KMS-11 (cell line): ENCODE measurements around the gene WBP11.
A peak's percentile ranks its signal among the peaks of the same experiment; 100 is the strongest.

Experiments
- H2AFZ ChIP-seq: fragments of 200-600 bp; sonication (generic); 2 replicates; pipeline ENCODE4 v1.6.1; 2016; ENCODE audit warnings: antibody characterized with exemption, mixed run types, low read depth
- H3K27ac ChIP-seq: fragments of 200-600 bp; sonication (generic); 2 replicates; pipeline ENCODE4 v1.6.1; 2016; ENCODE audit warnings: mild to moderate bottlenecking, mixed run types
- H3K27me3 ChIP-seq: fragments of 200-600 bp; sonication (generic); 2 replicates; pipeline ENCODE4 v1.6.1; 2017; ENCODE audit warnings: mild to moderate bottlenecking, low read depth, mixed run types, moderate library complexity; ENCODE audit not compliant: insufficient read depth
- H3K36me3 ChIP-seq: fragments of 200-600 bp; sonication (generic); 2 replicates; pipeline ENCODE4 v1.6.1; 2017; ENCODE audit warnings: mild to moderate bottlenecking, mixed run types; ENCODE audit not compliant: insufficient read depth
- H3K4me1 ChIP-seq: fragments of 200-600 bp; sonication (generic); 2 replicates; pipeline ENCODE4 v1.6.1; 2016; ENCODE audit warnings: mild to moderate bottlenecking, low read depth, mixed run types; ENCODE audit not compliant: poor library complexity, severe bottlenecking
- H3K4me2 ChIP-seq: fragments of 200-600 bp; sonication (generic); 2 replicates; pipeline ENCODE4 v1.7.0; 2016; ENCODE audit warnings: mild to moderate bottlenecking, mixed run types
- H3K4me3 ChIP-seq: fragments of 200-600 bp; sonication (generic); IDR thresholded peaks from 2 replicates; pipeline ENCODE4 v1.6.1; 2017; ENCODE audit warnings: low read depth, low read length, mixed read lengths; ENCODE audit not compliant: insufficient read depth
- H3K79me2 ChIP-seq: fragments of 200-600 bp; sonication (generic); 2 replicates; pipeline ENCODE4 v1.6.1; 2016; ENCODE audit warnings: low read depth, mixed run types; ENCODE audit not compliant: insufficient read depth
- H3K9ac ChIP-seq: fragments of 200-600 bp; sonication (generic); 2 replicates; pipeline ENCODE4 v1.6.1; 2016; ENCODE audit warnings: mild to moderate bottlenecking, mixed run types
- H4K20me1 ChIP-seq: fragments of 200-600 bp; sonication (generic); 2 replicates; pipeline ENCODE4 v1.6.1; 2016; ENCODE audit warnings: mild to moderate bottlenecking, mixed run types; ENCODE audit not compliant: insufficient read depth
- CTCF ChIP-seq: fragments of 200-600 bp; sonication (generic); conservative IDR thresholded peaks from 2 replicates; pipeline ENCODE4 v1.6.1; 2017; ENCODE audit warnings: low read depth, mild to moderate bottlenecking, antibody characterized with exemption, low read length, moderate library complexity, mixed read lengths

Gene WBP11

GRCh38 chr12:14803011-14803829, at the start of gene WBP11, which contains the start of gene C12orf60:
WBP11 (minus strand) TSS chr12:14803478; CDS start chr12:14801383, 2,095 bp downstream.
C12orf60 (plus strand) TSS chr12:14803670; CDS start chr12:14822936, 19,266 bp downstream.
- Histone ChIP-seq H3K79me2 (peaks cover 45% of the 10 kb centered on the region), H3K9ac (peak within 1 kb of the TSS; percentile 96), H3K4me1 (peaks cover 22% of the 10 kb centered on the region), H3K4me3 (no peak within 1 kb of the TSS), H3K36me3 (no peaks in the 10 kb centered on the region), H3K27me3 (no peaks in the 10 kb centered on the region), H3K4me2 (peak within 1 kb of the TSS; percentile 52), H3K27ac (peak within 1 kb of the TSS; percentile 94), H2AFZ (peak within 1 kb of the TSS; percentile 97), H4K20me1 (0 out of 2 replicates have a peak, but pooled peaks cover 4% of the 10 kb centered on the region)
- TF ChIP-seq CTCF: no peak

- Histone ChIP-seq H2AFZ (no peak overlapping the region), H3K36me3 (no peaks in the 10 kb centered on the region), H3K4me2 (no peak overlapping the region), H3K9ac (no peak overlapping the region), H3K27me3 (no peaks in the 10 kb centered on the region), H3K4me1 (peaks cover 14% of the 10 kb centered on the region), H3K4me3 (no peak overlapping the region), H3K79me2 (no peaks in the 10 kb centered on the region), H3K27ac (no peak overlapping the region), H4K20me1 (no peaks in the 10 kb centered on the region)
- no peak for TF ChIP-seq CTCF
Observed at GRCh38 chr12:14852880-14853279, 49.6 kb upstream of the WBP11 start.

GRCh38 chr12:14850929-14851663, 47.8 kb upstream of the WBP11 start:
- H3K4me1 ChIP-seq: peaks cover 14% of the 10 kb centered on the region
- peak overlapping the region; percentile 20; the same call in 1 of the 2 replicates for H3K27ac ChIP-seq
- H3K9ac ChIP-seq: no peak overlapping the region
- no peaks in the 10 kb centered on the region for H3K36me3 ChIP-seq
- H3K79me2 ChIP-seq: no peaks in the 10 kb centered on the region
- H2AFZ ChIP-seq: peak overlapping the region; percentile 23; the same call in 1 of the 2 replicates
- H3K4me3 ChIP-seq: no peak overlapping the region
- H4K20me1 ChIP-seq: no peaks in the 10 kb centered on the region
- H3K27me3 ChIP-seq: no peaks in the 10 kb centered on the region
- H3K4me2 ChIP-seq: no peak overlapping the region
- no peak for TF ChIP-seq CTCF

GRCh38 chr12:14849661-14850060, 46.4 kb upstream of the WBP11 start:
- H3K9ac ChIP-seq: no peak overlapping the region
- peaks cover 14% of the 10 kb centered on the region for H3K4me1 ChIP-seq
- H4K20me1 ChIP-seq: no peaks in the 10 kb centered on the region
- TF ChIP-seq CTCF: no peak
- H3K27ac ChIP-seq: no peak overlapping the region
- no peak overlapping the region for H2AFZ ChIP-seq
- no peaks in the 10 kb centered on the region for H3K27me3 ChIP-seq
- no peak overlapping the region for H3K4me3 ChIP-seq
- H3K36me3 ChIP-seq: no peaks in the 10 kb centered on the region
- H3K79me2 ChIP-seq: no peaks in the 10 kb centered on the region
- no peak overlapping the region for H3K4me2 ChIP-seq
